Measurements from ENCODE around the gene NCOA1. TPM values are rescaled to one million over a fixed set of nuclear protein-coding genes. Genes with fewer than 3 reads are reported as not detected.

Gene NCOA1
- total and polyA plus RNA-seq, 2 donors (not counting 3 experiments of a cell fraction or from before 2014, with no cell fraction given) = 11.4 to 14.1 TPM

GRCh38 chr2:24788816-24789215 lies 297.8 kb downstream of the NCOA1 start:
- H3K79me2 ChIP-seq (ENCODE audit: control insufficient read depth, insufficient read depth, low read length) = peaks cover 4% of the 10 kb centered on the region
- H3K4me1 ChIP-seq (ENCODE audit: control insufficient read depth, extremely low read depth, insufficient read depth, low read length) = peaks cover 4% of the 10 kb centered on the region
- no TSS peak for BruUV-seq (replicated peaks)
- no peak overlapping the region for H3K4me2 ChIP-seq (ENCODE audit: insufficient read depth, low read length)
- H3K4me3 ChIP-seq (replicated peaks in 1 of 3; ENCODE audit: insufficient read depth in 1 of 3, low read depth in 1 of 3, low read length in 3 of 3) = no peak overlapping the region
- no peaks in the 10 kb centered on the region for H3K27me3 ChIP-seq (ENCODE audit: control insufficient read depth in 2 of 2, insufficient read depth in 2 of 2, low read length in 2 of 2)
- H2AFZ ChIP-seq (ENCODE audit: low read depth, low read length) = no peak overlapping the region
- intact Hi-C loops (cut with micrococcal nuclease) (no loop called here), dilution Hi-C loops (cut with MboI; ENCODE audit: extremely low pct_ligation_motif_present, low sequenced_read_pairs) (no loop called here)
- TF ChIP-seq FOS (IDR thresholded peaks at IDR 0.05; ENCODE audit: borderline replicate concordance, insufficient read depth, low read length) (no peak), MYC (IDR thresholded peaks at IDR 0.05; ENCODE audit: low read depth, low read length) (no peak), GATA2 (IDR thresholded peaks at IDR 0.05; ENCODE audit: insufficient read depth, insufficient read length, low read depth, low read length) (no peak), EZH2 (IDR thresholded peaks at IDR 0.05; ENCODE audit: borderline replicate concordance, low read depth, low read length, severe bottlenecking) (no peak), POLR2A (IDR thresholded peaks at IDR 0.05; ENCODE audit: low read depth, low read length) (no peak), MAX (IDR thresholded peaks at IDR 0.05; ENCODE audit: insufficient read depth, insufficient read length) (no peak), POLR2AphosphoS5 (IDR thresholded peaks at IDR 0.05; ENCODE audit: insufficient read depth, low read depth, low read length) (no peak), CTCF (IDR thresholded peaks at IDR 0.05; ENCODE audit: extremely low read depth in 1 of 2, insufficient read depth in 1 of 2, low read depth in 1 of 2, low read length in 2 of 2) (no peak), JUN (IDR thresholded peaks at IDR 0.05; ENCODE audit: borderline replicate concordance, insufficient read depth, insufficient read length, low read depth) (no peak)
- no peaks in the 10 kb centered on the region for H4K20me1 ChIP-seq (replicated peaks; ENCODE audit: control insufficient read depth, extremely low read depth, insufficient read depth, low read length)
- POLR2A ChIA-PET = no interaction called here
- H3K36me3 ChIP-seq (ENCODE audit: control insufficient read depth in 2 of 2, extremely low read depth in 1 of 2, insufficient read depth in 2 of 2, low read length in 2 of 2) = no peaks in the 10 kb centered on the region
- DNase-seq (ENCODE audit: low read depth, low spot score) (no peak), FAIRE-seq (no peak)
- H3K27ac ChIP-seq (ENCODE audit: insufficient read depth, low read depth, low read length) = no peak overlapping the region
- no peak overlapping the region for H3K9ac ChIP-seq (replicated peaks; ENCODE audit: extremely low read depth, insufficient read depth, low read length)
- H3K9me3 ChIP-seq (replicated peaks; ENCODE audit: control insufficient read depth, insufficient read depth, low read length) = no peaks in the 10 kb centered on the region
- no peaks in the 10 kb centered on the region for H3K9me1 ChIP-seq (replicated peaks; ENCODE audit: control insufficient read depth, extremely low read depth, insufficient read depth, low read length)
- CTCF ChIA-PET = interaction anchor here (0.7 to 2.0 kb wide), 3 partner anchors 39 to 366 kb away, joined by 3 to 8 read pairs (median 4); no protein-coding TSS in a partner anchor

Data from endothelial cell of umbilical vein (primary cell).